Measurements from ENCODE around the gene GMDS. TPM values are rescaled to one million over a fixed set of nuclear protein-coding genes. Genes with fewer than 3 reads are reported as not detected.

GMDS gene
- total RNA-seq, 4 donors from 2014 or later: 9.5 to 32.8 (median 22.4) TPM

- no peaks in the 10 kb centered on the region for H3K9me3 ChIP-seq
- no peaks in the 10 kb centered on the region for H3K36me3 ChIP-seq
- intact Hi-C loops (cut with DNase I): no loop called here
- TF ChIP-seq CTCF (IDR thresholded peaks at IDR 0.05): no peak
- no peak for TF ChIP-seq POLR2A (IDR thresholded peaks at IDR 0.05)
- no peaks in the 10 kb centered on the region for H3K27me3 ChIP-seq
- no peak for DNase-seq
- 97 to 100% methylated on average over 4 of the region's 4 CpGs for WGBS, 2 donors
- H3K4me3 ChIP-seq (replicated peaks in 1 of 3): no peak overlapping the region
- no peak overlapping the region for H3K27ac ChIP-seq
- H3K4me1 ChIP-seq: no peaks in the 10 kb centered on the region
Measured at GRCh38 chr6:2085657-2086056, 159.7 kb downstream of the GMDS start.

- Histone ChIP-seq H3K36me3 (no peaks in the 10 kb centered on the region), H3K9me3 (no peaks in the 10 kb centered on the region), H3K27me3 (no peaks in the 10 kb centered on the region), H3K4me3 (replicated peaks in 1 of 3) (no peak overlapping the region), H3K4me1 (no peaks in the 10 kb centered on the region), H3K27ac (no peak overlapping the region)
- DNase-seq: no peak
- no peak for TF ChIP-seq CTCF (IDR thresholded peaks at IDR 0.05)
- TF ChIP-seq POLR2A (IDR thresholded peaks at IDR 0.05): no peak
- 86% methylated on average over 9 of the region's 9 CpGs for WGBS, 2 donors
- intact Hi-C loops (cut with DNase I): no loop called here
Measured at GRCh38 chr6:2081155-2082138, 164.0 kb downstream of the GMDS start.

GRCh38 chr6:2078888-2079287 lies 166.5 kb downstream of the GMDS start:
- H3K9me3 ChIP-seq: no peaks in the 10 kb centered on the region
- no peak overlapping the region for H3K27ac ChIP-seq
- 85 to 86% methylated on average over 1 of the region's 1 CpG for WGBS, 2 donors
- DNase-seq: no peak
- intact Hi-C loops (cut with DNase I): no loop called here
- H3K36me3 ChIP-seq: no peaks in the 10 kb centered on the region
- TF ChIP-seq POLR2A (IDR thresholded peaks at IDR 0.05) (no peak), CTCF (IDR thresholded peaks at IDR 0.05) (no peak)
- no peak overlapping the region for H3K4me3 ChIP-seq (replicated peaks in 1 of 3)
- no peaks in the 10 kb centered on the region for H3K27me3 ChIP-seq
- no peaks in the 10 kb centered on the region for H3K4me1 ChIP-seq

- H3K27me3 ChIP-seq: no peaks in the 10 kb centered on the region
- no peak for DNase-seq
- WGBS, 2 donors: 93 to 95% methylated on average over 1 of the region's 1 CpG
- no peak overlapping the region for H3K27ac ChIP-seq
- no peaks in the 10 kb centered on the region for H3K36me3 ChIP-seq
- no peaks in the 10 kb centered on the region for H3K4me1 ChIP-seq
- no peaks in the 10 kb centered on the region for H3K9me3 ChIP-seq
- H3K4me3 ChIP-seq (replicated peaks in 1 of 3): no peak overlapping the region
- intact Hi-C loops (cut with DNase I): no loop called here
- TF ChIP-seq CTCF (IDR thresholded peaks at IDR 0.05) (no peak), POLR2A (IDR thresholded peaks at IDR 0.05) (no peak)
Measured at GRCh38 chr6:2077826-2078225, 167.6 kb downstream of the GMDS start.

GRCh38 chr6:2073476-2073875 lies 171.9 kb downstream of the GMDS start:
- Histone ChIP-seq H3K27ac (no peak overlapping the region), H3K9me3 (no peaks in the 10 kb centered on the region), H3K27me3 (no peaks in the 10 kb centered on the region), H3K4me1 (no peaks in the 10 kb centered on the region), H3K4me3 (replicated peaks in 1 of 3) (no peak overlapping the region), H3K36me3 (no peaks in the 10 kb centered on the region)
- no peak for TF ChIP-seq POLR2A (IDR thresholded peaks at IDR 0.05)
- no peak for TF ChIP-seq CTCF (IDR thresholded peaks at IDR 0.05)
- DNase-seq: no peak
- WGBS, 2 donors: 88 to 94% methylated on average over 2 of the region's 2 CpGs
- intact Hi-C loops (cut with DNase I): no loop called here
